Prostate gland (tissue), 2 donors: ENCODE measurements around the gene TMEM14A. TPM values are rescaled to one million over a fixed set of nuclear protein-coding genes. Genes with fewer than 3 reads are reported as not detected.
"Not testable (repeated sequence)": the region's sequence is repeated elsewhere in the genome, so short reads cannot be mapped to it uniquely, and the experiment has no call there.

Experiments
- DNase-seq: peaks from one replicate; pipeline ENCODE4 v3.0.0-alpha.2; 2019; ENCODE audit warnings: low spot score
- H3K27ac ChIP-seq, 2 donors: fragments of 200-600 bp; sonication (generic); 2 replicates each; pipeline ENCODE4 v1.5.1; 2017 to 2019
- H3K27me3 ChIP-seq: fragments of 200-600 bp; sonication (generic); replicated peaks from 2 replicates; pipeline ENCODE4 v1.5.1; 2019; ENCODE audit not compliant: insufficient read depth
- H3K36me3 ChIP-seq, 2 donors: fragments of 200-600 bp; sonication (generic); 1 replicate in 1 of 2; 2 replicates in 1 of 2; pipeline versions ENCODE4 v1.5.1 to v1.8.1; 2017 to 2019
- H3K4me1 ChIP-seq: fragments of 200-600 bp; sonication (generic); replicated peaks from 2 replicates; pipeline ENCODE4 v1.5.1; 2019
- H3K4me3 ChIP-seq, 2 donors: fragments of 200-600 bp; sonication (generic); 2 replicates each; pipeline ENCODE4 v1.5.1; 2017 to 2019
- H3K9me3 ChIP-seq: fragments of 200-600 bp; sonication (generic); 2 replicates; pipeline ENCODE4 v1.5.1; 2017
- CTCF ChIP-seq, 4 experiments: fragments of 200-600 bp in 2 of 4; fragments of 450-650 bp in 2 of 4; sonication (generic) in 2 of 4; IDR thresholded peaks; 1 replicate in 3 of 4; 2 replicates in 1 of 4; pipeline ENCODE4 v1.5.1; 2016 to 2019; ENCODE audit warnings: antibody characterized with exemption in 4 of 4, mild to moderate bottlenecking in 2 of 4, moderate library complexity in 2 of 4
- POLR2A ChIP-seq: fragments of 450-650 bp; IDR thresholded peaks from one replicate; pipeline ENCODE4 v1.6.1; 2016; ENCODE audit warnings: antibody characterized with exemption, mild to moderate bottlenecking
- POLR2AphosphoS5 ChIP-seq: sonication (generic); formaldehyde crosslinking; IDR thresholded peaks from one replicate; pipeline ENCODE4 v1.6.1; 2017; ENCODE audit warnings: antibody characterized with exemption
- WGBS: methylation state at CpG from one replicate; pipeline ENCODE4 v1.1.5; 2018; 5-methylcytosine and 5-hydroxymethylcytosine counted together
- intact Hi-C: fragments of 100-400 bp; cut with DNase I; formaldehyde crosslinking; loops from one replicate; pipeline ENCODE4 v1.14.2; 2022
- total RNA-seq, 2 donors: library from RNA; depleted of rRNA; stranded (reverse); fragments of >200 nt; gene quantifications; one replicate each; pipeline ENCODE4 v1.1.0, GENCODE V29; 2016

TMEM14A gene
- total RNA-seq, 2 donors from 2014 or later = 55.6 to 56.4 TPM

GRCh38 chr6:52654592-52654991 is 16.3 kb upstream of the TMEM14A start:
- intact Hi-C loops = no loop called here
- H3K36me3 ChIP-seq = no peaks in the 10 kb centered on the region
- no peak overlapping the region for H3K4me3 ChIP-seq
- H3K4me1 ChIP-seq = no peaks in the 10 kb centered on the region
- TF ChIP-seq CTCF (IDR thresholded peaks at IDR 0.05) (no peak), POLR2A (no peak), POLR2AphosphoS5 (no peak)
- H3K27ac ChIP-seq = no peak overlapping the region
- DNase-seq = no peak
- 92% methylated on average over 4 of the region's 4 CpGs for WGBS
- H3K9me3 ChIP-seq = no peaks in the 10 kb centered on the region
- no peaks in the 10 kb centered on the region for H3K27me3 ChIP-seq

GRCh38 chr6:52655941-52656340 is 15.0 kb upstream of the TMEM14A start:
- H3K27ac ChIP-seq, intact Hi-C loops, H3K27me3 ChIP-seq, H3K36me3 ChIP-seq, DNase-seq, H3K4me1 ChIP-seq, H3K4me3 ChIP-seq, H3K9me3 ChIP-seq: not testable (repeated sequence)
- WGBS = no CpG with 5 or more reads among the region's 33 CpGs

GRCh38 chr6:52657870-52658269 is 13.0 kb upstream of the TMEM14A start:
- DNase-seq = no peak
- H3K9me3 ChIP-seq = no peaks in the 10 kb centered on the region
- no peaks in the 10 kb centered on the region for H3K36me3 ChIP-seq
- intact Hi-C loops = no loop called here
- 88% methylated on average over 4 of the region's 4 CpGs for WGBS
- no peaks in the 10 kb centered on the region for H3K4me1 ChIP-seq
- H3K27ac ChIP-seq = no peak overlapping the region
- no peak overlapping the region for H3K4me3 ChIP-seq
- H3K27me3 ChIP-seq = no peaks in the 10 kb centered on the region
- TF ChIP-seq POLR2AphosphoS5 = no peak
- TF ChIP-seq POLR2A = no peak
- TF ChIP-seq CTCF (IDR thresholded peaks at IDR 0.05) = no peak

GRCh38 chr6:52661551-52661950 is 9.4 kb upstream of the TMEM14A start:
- no peaks in the 10 kb centered on the region for H3K9me3 ChIP-seq
- no peak overlapping the region for H3K4me3 ChIP-seq
- H3K36me3 ChIP-seq = no peaks in the 10 kb centered on the region
- TF ChIP-seq POLR2A = no peak
- TF ChIP-seq POLR2AphosphoS5 = no peak
- no peak for TF ChIP-seq CTCF (IDR thresholded peaks at IDR 0.05)
- 48% methylated on average over 3 of the region's 3 CpGs for WGBS
- H3K27ac ChIP-seq = no peak overlapping the region
- H3K27me3 ChIP-seq = no peaks in the 10 kb centered on the region
- DNase-seq = no peak
- intact Hi-C loops = loop anchor here (10.0 kb wide), 2 partner anchors 87 to 167 kb away; partner anchors contain the start of gene TRAM2
- H3K4me1 ChIP-seq = no peaks in the 10 kb centered on the region

GRCh38 chr6:52662031-52662430 is 8.9 kb upstream of the TMEM14A start:
- intact Hi-C loops = loop anchor here (10.0 kb wide), 2 partner anchors 87 to 167 kb away; partner anchors contain the start of gene TRAM2
- Histone ChIP-seq H3K27me3 (no peaks in the 10 kb centered on the region), H3K27ac (no peak overlapping the region), H3K4me1 (no peaks in the 10 kb centered on the region), H3K9me3 (no peaks in the 10 kb centered on the region), H3K4me3 (no peak overlapping the region), H3K36me3 (no peaks in the 10 kb centered on the region)
- TF ChIP-seq CTCF (IDR thresholded peaks at IDR 0.05) = no peak
- no peak for TF ChIP-seq POLR2AphosphoS5
- TF ChIP-seq POLR2A = no peak
- WGBS = 92% methylated on average over 2 of the region's 2 CpGs
- no peak for DNase-seq
